Measurements from ENCODE around the gene PTPN14.

GRCh38 chr1:214303141-214303930, 248.1 kb downstream of the PTPN14 start:
- TF ChIP-seq TCF7L2 (IDR thresholded peaks at IDR 0.05; ENCODE audit: low read depth, low read length), result no peak
- TF ChIP-seq CTCF (IDR thresholded peaks at IDR 0.05), result no peak
- no peak for TF ChIP-seq POLR2AphosphoS5 (IDR thresholded peaks at IDR 0.05; ENCODE audit: low read depth, low read length)
- no peak for TF ChIP-seq REST (IDR thresholded peaks at IDR 0.05; ENCODE audit: insufficient read depth in 1 of 2, low read depth in 2 of 2, low read length in 1 of 2)
- TF ChIP-seq SIN3A (IDR thresholded peaks at IDR 0.05; ENCODE audit: borderline replicate concordance, insufficient read depth, low read depth, low read length), result no peak

Measured in Panc1 (cell line).